Astrocyte (in vitro differentiated cells and primary cell): ENCODE results near the gene ABITRAM.

Experiments
- CTCF ChIP-seq: IDR thresholded peaks from 2 replicates; pipeline ENCODE4 v1.5.1; 2011; ENCODE audit warnings: low read depth, mild to moderate bottlenecking, inconsistent platforms, low read length, moderate library complexity; ENCODE audit not compliant: insufficient read depth
- EZH2 ChIP-seq: IDR thresholded peaks from 2 replicates; pipeline ENCODE4 v1.6.1; 2012; ENCODE audit warnings: mild to moderate bottlenecking, low read length, inconsistent platforms; ENCODE audit not compliant: insufficient read depth

- TF ChIP-seq CTCF (peak; percentile 45), EZH2 (no peak)
Observed at GRCh38 chr9:108889649-108890067, 44.5 kb upstream of the ABITRAM start.
